Breast epithelium (tissue), 4 donors: ENCODE data around the gene NOL3. TPM values are rescaled to one million over a fixed set of nuclear protein-coding genes. Genes with fewer than 3 reads are reported as not detected.

Experiments
- DNase-seq, 2 donors: peaks; one replicate each; pipeline ENCODE4 v3.0.0-alpha.2; 2019; ENCODE audit warnings: low spot score in 2 of 2
- H3K27ac ChIP-seq, 2 donors: fragments of 200-600 bp; sonication (generic) in 1 of 2; one replicate each; pipeline ENCODE4 v1.5.1; 2016 to 2019; ENCODE audit warnings: mild to moderate bottlenecking in 1 of 2
- H3K27me3 ChIP-seq, 2 donors: fragments of 200-600 bp; sonication (generic) in 1 of 2; one replicate each; pipeline versions ENCODE4 v1.5.1 to v1.6.0; 2017 to 2019; ENCODE audit warnings: control low read depth in 1 of 2, mild to moderate bottlenecking in 1 of 2
- H3K36me3 ChIP-seq: fragments of 200-600 bp; one replicate; pipeline ENCODE4 v1.5.1; 2019
- H3K4me1 ChIP-seq, 2 donors: fragments of 200-600 bp; sonication (generic); one replicate each; pipeline ENCODE4 v1.5.1; 2016 to 2019; ENCODE audit warnings: control low read depth in 1 of 2
- H3K4me3 ChIP-seq, 3 donors: fragments of 200-600 bp; sonication (generic); 1 replicate in 2 of 3; 2 replicates in 1 of 3; pipeline ENCODE4 v1.5.1; 2016 to 2019; ENCODE audit warnings: mild to moderate bottlenecking in 3 of 3, moderate library complexity in 2 of 3
- H3K9me3 ChIP-seq, 2 donors: fragments of 200-600 bp; sonication (generic) in 1 of 2; one replicate each; pipeline ENCODE4 v1.5.1; 2016 to 2019; ENCODE audit warnings: control low read depth in 1 of 2
- CTCF ChIP-seq, 3 donors: fragments of 450-650 bp; IDR thresholded peaks; one replicate each; pipeline ENCODE4 v1.5.1; 2016 to 2017; ENCODE audit warnings: antibody characterized with exemption in 3 of 3, mild to moderate bottlenecking in 3 of 3, moderate library complexity in 3 of 3
- POLR2A ChIP-seq: fragments of 450-650 bp; IDR thresholded peaks from one replicate; pipeline ENCODE4 v1.6.1; 2016; ENCODE audit warnings: antibody characterized with exemption, mild to moderate bottlenecking, moderate library complexity
- POLR2AphosphoS5 ChIP-seq, 3 donors: sonication (generic); formaldehyde crosslinking; IDR thresholded peaks; one replicate each; pipeline ENCODE4 v1.6.1; 2017; ENCODE audit warnings: antibody characterized with exemption in 3 of 3
- intact Hi-C: fragments of 100-400 bp; cut with DNase I; formaldehyde crosslinking; loops from one replicate; pipeline ENCODE4 v1.15.1; 2023; ENCODE audit warnings: low total_unique reads
- total RNA-seq, 3 donors: library from RNA; depleted of rRNA; stranded (reverse); fragments of >200 nt; gene quantifications; one replicate each; pipeline ENCODE4 v1.1.0, GENCODE V29; 2016

Gene NOL3
- total RNA-seq, 3 donors from 2014 or later = 39.7 to 87.7 (median 45.9) TPM

GRCh38 chr16:67137605-67138004 is 32.7 kb upstream of the NOL3 start:
- peaks cover 7% of the 10 kb centered on the region for H3K36me3 ChIP-seq
- no peak overlapping the region for H3K4me3 ChIP-seq
- no peaks in the 10 kb centered on the region for H3K9me3 ChIP-seq
- TF ChIP-seq CTCF (IDR thresholded peaks at IDR 0.05) (no peak), POLR2A (no peak), POLR2AphosphoS5 (IDR thresholded peaks at IDR 0.05) (no peak)
- no peak overlapping the region for H3K27ac ChIP-seq
- intact Hi-C loops = no loop called here
- no peaks in the 10 kb centered on the region for H3K27me3 ChIP-seq
- H3K4me1 ChIP-seq = no peaks in the 10 kb centered on the region
- no peak for DNase-seq

- no peaks in the 10 kb centered on the region for H3K4me1 ChIP-seq
- no peaks in the 10 kb centered on the region for H3K9me3 ChIP-seq
- DNase-seq = no peak
- intact Hi-C loops = loop anchor here (10.0 kb wide), 2 partner anchors 147 to 177 kb away; partner anchors contain the start of gene CES3
- TF ChIP-seq CTCF (IDR thresholded peaks at IDR 0.05) (no peak), POLR2AphosphoS5 (IDR thresholded peaks at IDR 0.05) (no peak), POLR2A (no peak)
- H3K4me3 ChIP-seq = no peak overlapping the region
- peaks cover 11% of the 10 kb centered on the region for H3K36me3 ChIP-seq
- no peaks in the 10 kb centered on the region for H3K27me3 ChIP-seq
- no peak overlapping the region for H3K27ac ChIP-seq
Measured at GRCh38 chr16:67141391-67141790, 28.9 kb upstream of the NOL3 start.

GRCh38 chr16:67142342-67142741 is 28.0 kb upstream of the NOL3 start:
- intact Hi-C loops = loop anchor here (10.0 kb wide), 2 partner anchors 148 to 178 kb away; partner anchors contain the start of gene CES3
- peaks cover 11% of the 10 kb centered on the region for H3K36me3 ChIP-seq
- no peaks in the 10 kb centered on the region for H3K4me1 ChIP-seq
- no peak overlapping the region for H3K4me3 ChIP-seq
- TF ChIP-seq POLR2A (no peak), POLR2AphosphoS5 (IDR thresholded peaks at IDR 0.05) (no peak), CTCF (IDR thresholded peaks at IDR 0.05) (no peak)
- H3K27ac ChIP-seq = no peak overlapping the region
- H3K27me3 ChIP-seq = no peaks in the 10 kb centered on the region
- peak in 1 of 2 donors; percentile 33 for DNase-seq
- H3K9me3 ChIP-seq = no peaks in the 10 kb centered on the region

GRCh38 chr16:67144943-67145342 is 25.4 kb upstream of the NOL3 start:
- peaks cover 9% of the 10 kb centered on the region for H3K36me3 ChIP-seq
- no peaks in the 10 kb centered on the region for H3K27me3 ChIP-seq
- no peaks in the 10 kb centered on the region for H3K9me3 ChIP-seq
- TF ChIP-seq POLR2A (no peak), CTCF (IDR thresholded peaks at IDR 0.05) (no peak), POLR2AphosphoS5 (IDR thresholded peaks at IDR 0.05) (no peak)
- H3K4me3 ChIP-seq = no peak overlapping the region
- no peak overlapping the region for H3K27ac ChIP-seq
- intact Hi-C loops = loop anchor here (10.0 kb wide), 2 partner anchors 150 to 180 kb away; partner anchors contain the start of gene CES3
- no peaks in the 10 kb centered on the region for H3K4me1 ChIP-seq
- DNase-seq = peak in 1 of 2 donors; percentile 10

GRCh38 chr16:67145746-67146145 is 24.6 kb upstream of the NOL3 start:
- H3K27me3 ChIP-seq = no peaks in the 10 kb centered on the region
- TF ChIP-seq POLR2A = no peak
- no peak for TF ChIP-seq POLR2AphosphoS5 (IDR thresholded peaks at IDR 0.05)
- no peak for TF ChIP-seq CTCF (IDR thresholded peaks at IDR 0.05)
- H3K4me1 ChIP-seq = peaks cover 0 to 5% of the 10 kb centered on the region in 2 donors
- H3K36me3 ChIP-seq = peaks cover 4% of the 10 kb centered on the region
- intact Hi-C loops = loop anchor here (10.0 kb wide), 2 partner anchors 151 to 181 kb away; partner anchors contain the start of gene CES3
- H3K9me3 ChIP-seq = no peaks in the 10 kb centered on the region
- H3K27ac ChIP-seq = no peak overlapping the region
- H3K4me3 ChIP-seq = no peak overlapping the region
- DNase-seq = peak in 1 of 2 donors; percentile 19
